ENCODE measurements around the gene THEM5.
"Not testable (repeated sequence)": the region's sequence is repeated elsewhere in the genome, so short reads cannot be mapped to it uniquely, and the experiment has no call there.

THEM5 gene, protein sequence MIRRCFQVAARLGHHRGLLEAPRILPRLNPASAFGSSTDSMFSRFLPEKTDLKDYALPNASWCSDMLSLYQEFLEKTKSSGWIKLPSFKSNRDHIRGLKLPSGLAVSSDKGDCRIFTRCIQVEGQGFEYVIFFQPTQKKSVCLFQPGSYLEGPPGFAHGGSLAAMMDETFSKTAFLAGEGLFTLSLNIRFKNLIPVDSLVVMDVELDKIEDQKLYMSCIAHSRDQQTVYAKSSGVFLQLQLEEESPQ

DNA sequence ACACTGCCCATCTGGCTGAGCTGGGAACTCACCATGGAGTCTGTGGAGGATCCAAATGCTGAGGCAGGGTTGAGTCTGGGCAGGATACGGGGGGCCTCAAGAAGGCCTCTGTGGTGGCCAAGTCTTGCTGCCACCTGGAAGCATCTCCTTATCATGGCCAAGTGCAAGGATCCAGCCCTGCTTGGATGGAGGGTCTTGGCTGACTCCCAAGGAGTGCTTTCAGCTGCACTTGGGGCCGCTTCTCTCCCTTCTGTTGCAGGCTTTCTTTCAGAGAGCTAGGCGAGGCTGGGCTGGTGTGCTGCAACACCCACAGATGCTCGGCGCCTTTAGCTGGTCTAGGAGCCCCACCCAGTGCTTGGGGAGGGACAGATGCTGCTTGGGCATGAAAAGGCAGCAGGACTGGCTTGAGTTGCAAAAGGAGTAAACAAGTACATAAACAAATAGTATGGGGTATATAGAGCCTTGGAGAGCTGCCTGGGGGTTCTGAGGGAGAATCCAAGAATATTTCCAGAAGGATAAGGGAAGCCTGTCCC, at the start of gene THEM5:
Gene THEM5 (minus strand): TSS at position 302 of the 533 bp plus-strand sequence. CDS start 147 bp downstream, at position 155.
- no peak for DNase-seq

GRCh38 chr1:151902858-151903257, 49.3 kb upstream of the THEM5 start:
- DNase-seq: no peak

GRCh38 chr1:151900804-151901203, 47.3 kb upstream of the THEM5 start:
- not testable (repeated sequence) for DNase-seq

DNA sequence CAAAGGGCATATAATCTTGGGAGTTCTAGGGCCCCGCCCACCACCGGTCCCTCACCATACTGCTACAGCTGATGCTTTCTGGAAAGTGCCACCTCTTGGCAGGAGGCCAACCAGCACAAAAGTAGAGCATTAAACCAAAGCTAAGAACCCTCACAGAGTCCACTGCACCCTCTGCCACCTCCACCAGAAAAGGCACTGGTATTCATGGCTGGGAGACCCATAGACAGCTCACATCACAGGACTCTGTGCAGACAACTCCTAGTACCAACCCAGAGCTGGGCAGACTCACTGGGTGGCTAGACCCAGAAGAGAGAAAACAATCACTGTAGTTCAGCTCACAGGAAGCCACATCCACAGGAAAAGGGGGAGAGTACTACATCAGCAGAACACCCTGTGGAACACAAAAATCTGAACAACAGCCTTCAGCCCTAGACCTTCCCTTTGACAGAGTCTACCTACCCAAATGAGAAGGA, 45.0 kb upstream of the THEM5 start:
- DNase-seq: no peak

GRCh38 chr1:151897991-151898431, 44.5 kb upstream of the THEM5 start:
- DNase-seq: no peak

DNA sequence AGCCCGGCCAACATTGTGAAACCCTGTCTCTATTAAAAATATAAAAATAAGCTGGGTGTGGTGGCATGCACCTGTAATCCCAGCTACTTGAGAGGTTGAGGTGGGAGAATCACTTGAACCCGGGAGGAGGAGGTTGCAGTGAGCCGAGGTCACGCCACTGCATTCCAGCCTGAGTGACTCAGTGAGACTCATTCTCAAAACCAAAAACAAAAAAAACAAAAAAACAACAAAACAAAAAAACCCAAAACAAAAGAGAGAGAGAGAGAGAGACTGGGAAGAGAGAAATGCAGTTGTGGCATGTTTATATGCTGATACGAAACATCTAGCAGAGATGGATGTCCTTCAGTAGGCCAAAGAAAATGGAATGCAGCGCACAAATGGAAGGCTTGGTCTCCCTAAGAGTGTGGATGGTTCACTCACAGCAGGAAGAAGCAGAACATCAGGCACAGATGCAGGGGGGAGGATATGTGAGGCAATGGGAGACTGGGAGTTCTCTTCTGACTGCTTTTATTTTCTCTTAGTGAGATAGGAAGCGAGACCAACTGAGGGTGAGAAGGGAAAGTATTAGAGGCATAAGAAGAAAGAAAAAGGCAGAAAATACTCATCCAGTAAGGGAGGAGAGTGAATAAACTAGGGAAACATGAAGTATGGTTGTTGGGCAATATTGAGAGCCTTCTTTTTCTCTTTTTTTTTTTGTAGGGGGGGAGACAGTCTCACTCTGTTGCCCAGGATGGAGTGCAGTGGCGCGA, 39.8 kb upstream of the THEM5 start:
- DNase-seq: no peak

DNA sequence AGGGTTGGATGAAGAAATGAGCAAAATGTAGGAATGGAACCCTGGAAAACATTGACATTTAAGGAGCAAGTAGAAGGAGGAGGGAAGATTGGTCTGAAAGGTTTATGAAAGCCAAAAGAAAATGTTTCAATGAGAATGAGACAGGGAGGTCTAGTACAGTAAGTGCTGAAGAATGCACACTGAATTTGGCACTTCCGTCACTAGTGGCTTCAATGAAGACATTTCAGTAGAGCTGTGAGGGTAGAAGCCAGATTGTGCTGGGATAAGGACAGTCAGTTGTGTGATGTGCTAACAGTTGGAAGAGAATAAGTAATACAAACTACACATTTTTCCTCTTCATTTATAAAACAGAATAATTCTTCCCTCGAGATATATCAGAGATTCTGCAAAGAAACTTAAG, 38.7 kb upstream of the THEM5 start:
- no peak for DNase-seq

DNA sequence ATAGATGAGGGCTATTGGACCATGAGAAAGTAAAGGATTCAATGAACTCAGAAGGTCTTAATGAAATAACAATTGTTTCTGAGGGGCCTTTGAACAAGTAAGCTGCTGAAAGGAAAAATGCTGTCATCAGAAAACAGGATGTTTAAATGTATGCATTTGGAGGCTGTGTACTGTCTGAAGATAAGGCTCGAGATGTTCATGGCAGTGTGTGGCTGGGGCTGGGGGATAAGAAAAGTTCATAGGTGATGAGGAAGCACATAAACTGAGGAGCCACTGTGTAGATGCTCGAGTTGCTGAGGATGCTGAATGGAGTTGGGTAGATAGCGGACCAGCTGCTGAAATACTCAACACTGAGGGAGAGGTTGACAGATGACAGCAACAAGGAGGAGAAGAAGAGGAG, 38.0 kb upstream of the THEM5 start:
- no peak for DNase-seq

DNA sequence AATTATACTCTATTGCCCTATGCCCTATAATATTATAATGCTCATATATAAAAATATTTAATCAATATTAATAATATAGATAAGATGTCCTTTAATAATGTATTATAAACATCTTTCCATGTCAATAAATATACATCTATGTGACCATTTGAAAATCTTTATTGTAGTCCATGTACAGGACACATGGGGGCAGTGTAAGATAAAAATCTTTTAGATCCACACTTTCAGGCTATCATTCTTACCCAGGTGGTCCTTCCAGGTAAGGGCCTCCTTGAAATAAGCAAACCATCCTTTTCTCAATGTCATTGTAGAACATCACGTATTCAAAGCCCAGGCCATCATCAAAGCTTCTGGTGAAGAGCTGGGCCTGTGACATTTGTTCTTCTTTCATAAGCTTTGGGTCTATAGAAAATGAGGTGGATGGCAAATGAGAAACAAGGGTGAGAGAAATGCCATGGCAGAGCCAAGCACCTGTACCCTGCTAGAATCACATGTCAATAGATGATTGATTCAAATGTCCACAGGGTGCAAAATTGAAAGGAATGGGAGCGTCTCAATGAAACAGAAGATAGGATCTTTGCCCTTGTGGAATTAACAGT, 35.6 kb upstream of the THEM5 start:
- DNase-seq: peak; percentile 25

DNA sequence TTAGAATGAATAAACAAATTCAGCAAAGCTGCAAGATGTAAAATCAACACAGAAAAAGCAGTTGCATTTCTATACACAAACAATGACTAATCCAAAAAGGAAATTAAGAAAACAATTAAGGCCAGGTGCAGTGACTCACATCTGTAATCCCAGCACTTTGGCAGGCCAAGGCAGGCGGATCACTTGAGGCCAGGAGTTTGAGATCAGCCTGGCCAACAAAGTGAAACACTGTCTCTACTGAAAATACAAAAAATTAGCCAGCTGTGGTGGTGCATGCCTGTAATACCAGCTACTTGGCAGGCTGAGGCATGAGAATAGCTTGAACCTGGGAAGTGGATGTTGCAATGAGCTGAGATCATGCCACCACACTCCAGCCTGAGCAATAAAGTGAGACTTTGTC, 33.5 kb upstream of the THEM5 start:
- DNase-seq: no peak

DNA sequence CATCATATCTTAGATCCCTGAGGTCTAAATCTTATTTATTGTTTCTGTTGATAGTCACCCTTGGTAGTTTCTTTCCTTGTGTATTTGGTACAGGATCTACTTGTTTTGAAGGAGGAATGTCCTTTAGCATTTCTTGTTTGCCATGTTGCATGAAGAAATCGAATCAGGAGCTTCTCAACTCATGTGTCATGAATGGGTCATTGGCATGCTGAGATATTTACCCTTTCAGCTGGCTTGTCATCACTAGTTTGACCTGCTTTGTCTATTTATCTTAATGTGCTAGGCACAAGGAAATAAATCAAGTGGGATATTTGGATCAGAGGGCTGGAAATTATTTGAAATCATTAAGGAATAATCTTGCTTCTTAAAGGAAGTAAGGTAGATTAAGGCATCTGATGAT, 32.0 kb upstream of the THEM5 start:
- no peak for DNase-seq

DNA sequence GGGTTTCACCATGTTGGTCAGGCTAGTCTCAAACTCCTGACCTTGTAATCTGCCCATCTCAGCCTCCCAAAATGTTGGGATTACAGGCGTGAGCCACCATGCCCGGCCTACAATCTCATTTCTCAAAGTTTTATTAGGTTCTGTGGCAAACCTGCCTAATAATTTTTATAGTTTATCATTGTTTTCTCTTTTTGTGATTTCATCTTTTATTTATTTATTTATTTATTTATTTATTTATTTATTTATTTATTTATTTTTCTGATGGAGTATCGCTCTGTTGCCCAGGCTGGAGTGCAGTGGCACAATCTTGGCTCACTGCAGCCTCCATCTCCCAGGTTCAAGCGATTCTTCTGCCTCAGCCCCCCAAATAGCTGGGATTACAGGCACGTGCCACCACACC, 31.4 kb upstream of the THEM5 start:
- DNase-seq: not testable (repeated sequence)

- DNase-seq: not testable (repeated sequence)
These were observed 30.9 kb upstream of the THEM5 start for GRCh38 chr1:151884445-151884844.

DNA sequence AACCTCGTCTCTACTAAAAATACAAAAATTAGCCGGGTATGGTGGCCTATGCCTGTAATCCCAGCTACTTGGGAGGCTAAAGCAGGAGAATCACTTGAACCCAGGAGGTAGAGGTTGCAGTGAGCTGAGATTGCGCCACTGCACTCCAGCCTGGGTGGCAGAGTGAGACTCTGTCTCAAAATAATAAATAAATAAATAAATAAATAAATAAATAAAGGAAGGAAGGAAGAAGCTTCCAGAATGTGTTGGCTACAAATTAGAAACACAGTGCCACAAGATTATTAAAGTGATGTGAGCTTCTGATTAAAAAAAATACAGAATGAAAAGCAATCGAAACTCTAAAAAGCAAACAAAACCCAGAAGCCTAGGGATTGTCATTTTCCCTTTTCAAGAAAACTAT, 30.4 kb upstream of the THEM5 start:
- not testable (repeated sequence) for DNase-seq

GRCh38 chr1:151882918-151883317, 29.4 kb upstream of the THEM5 start:
- DNase-seq: not testable (repeated sequence)

- no peak for DNase-seq
These were observed 29.0 kb upstream of the THEM5 start for GRCh38 chr1:151882466-151882865.

DNA sequence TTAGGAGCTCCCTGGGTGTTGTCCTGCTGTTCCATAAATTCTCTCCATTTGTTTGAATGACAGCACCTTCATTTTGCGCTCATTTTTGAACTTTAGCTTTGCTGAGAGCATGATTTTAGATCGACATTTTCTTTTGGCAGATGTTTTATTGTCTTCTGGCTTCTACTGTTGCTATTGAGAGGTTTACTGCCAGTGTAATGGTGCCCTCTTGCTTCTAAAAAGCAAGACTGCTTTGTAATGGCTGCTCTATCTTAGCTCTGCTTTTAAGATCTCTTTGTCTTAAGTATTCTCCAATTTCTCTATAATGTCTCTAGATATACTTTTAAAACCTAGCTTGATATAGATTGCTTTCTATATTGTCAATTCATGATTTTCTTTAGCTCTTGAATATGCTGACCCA, 28.0 kb upstream of the THEM5 start:
- no peak for DNase-seq

- no peak for DNase-seq
These were observed 22.0 kb upstream of the THEM5 start for GRCh38 chr1:151875419-151876097.

DNA sequence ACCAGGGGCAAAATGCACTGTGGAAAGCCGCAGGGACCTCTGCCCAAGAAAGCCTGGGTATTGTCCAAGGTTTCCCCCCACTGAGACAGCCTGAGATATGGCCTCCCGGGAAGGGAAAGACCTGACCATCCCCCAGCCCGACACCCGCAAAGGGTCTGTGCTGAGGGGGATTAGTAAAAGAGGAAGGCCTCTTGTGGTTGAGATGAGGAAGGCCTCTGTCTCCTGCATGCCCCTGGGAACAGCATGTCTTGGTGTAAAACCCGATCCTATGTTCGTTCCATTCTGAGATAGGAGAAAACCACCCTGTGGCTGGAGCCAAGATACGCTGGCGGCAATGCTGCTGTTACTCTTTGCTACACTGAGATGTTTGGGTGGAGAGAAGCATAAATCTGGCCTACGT, 19.3 kb upstream of the THEM5 start:
- not testable (repeated sequence) for DNase-seq

DNA sequence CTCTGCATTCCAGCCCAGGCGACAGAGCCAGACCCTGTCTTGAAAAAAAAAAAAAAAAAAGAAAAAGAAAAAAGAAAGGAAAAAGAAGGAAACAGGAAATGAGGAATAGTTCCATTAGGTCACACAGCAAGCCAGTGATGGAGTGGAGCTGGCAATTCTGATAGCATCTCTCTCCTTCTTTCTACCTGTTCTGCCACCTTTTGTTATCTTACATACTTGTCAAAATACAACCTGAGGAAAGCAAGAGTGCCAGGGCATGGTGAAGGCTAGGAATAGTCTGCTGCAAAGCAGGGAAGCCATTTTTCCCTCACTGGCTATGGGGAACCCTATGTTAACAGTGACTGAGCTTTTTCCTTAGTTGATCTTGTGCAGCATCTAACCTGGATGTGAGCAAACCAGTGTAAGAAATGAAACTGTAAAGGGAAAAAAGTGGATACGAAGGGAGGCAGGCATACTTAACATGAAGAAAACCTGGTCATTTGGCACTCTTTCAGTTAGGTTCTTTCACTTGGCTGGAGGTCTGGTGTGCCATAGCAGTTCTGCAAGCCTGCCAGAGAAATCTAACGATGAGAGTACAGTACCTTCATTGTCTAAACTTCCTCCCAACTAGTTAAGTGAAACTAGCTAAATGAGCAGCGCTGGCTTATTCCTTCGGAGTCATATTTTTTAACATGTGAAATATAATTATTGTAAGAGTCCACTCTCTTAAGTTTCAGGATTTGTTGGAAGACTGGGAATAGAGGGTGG, 17.9 kb upstream of the THEM5 start:
- DNase-seq: no peak

DNA sequence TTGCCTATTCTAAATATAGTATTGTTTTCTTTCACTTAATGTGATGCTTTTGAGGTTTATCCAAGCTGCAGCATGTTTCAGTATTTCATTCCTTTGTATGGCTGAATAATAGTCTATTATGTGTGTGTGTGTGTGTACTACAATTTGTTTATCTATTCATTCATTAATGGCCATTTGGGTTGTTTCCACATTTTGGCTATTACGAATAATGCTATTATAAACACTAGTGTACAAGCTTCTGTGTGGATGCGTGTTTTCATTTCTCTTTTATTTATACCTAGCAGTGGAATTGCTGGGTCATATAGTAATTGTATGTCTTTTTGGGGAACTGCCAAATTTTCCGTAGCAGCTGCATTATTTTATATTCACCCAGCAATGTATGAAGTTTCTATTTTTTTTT, 15.0 kb upstream of the THEM5 start:
- no peak for DNase-seq

- DNase-seq: no peak
These were observed 14.4 kb upstream of the THEM5 start for GRCh38 chr1:151867765-151868411.

Measured in NCI-H1694 treated with DMSO at 0.1 percent for 48 hours (cell line).